ENCODE results near the gene FNDC11.
"Not testable (repeated sequence)": the region's sequence is repeated elsewhere in the genome, so short reads cannot be mapped to it uniquely, and the experiment has no call there.

Gene FNDC11, protein sequence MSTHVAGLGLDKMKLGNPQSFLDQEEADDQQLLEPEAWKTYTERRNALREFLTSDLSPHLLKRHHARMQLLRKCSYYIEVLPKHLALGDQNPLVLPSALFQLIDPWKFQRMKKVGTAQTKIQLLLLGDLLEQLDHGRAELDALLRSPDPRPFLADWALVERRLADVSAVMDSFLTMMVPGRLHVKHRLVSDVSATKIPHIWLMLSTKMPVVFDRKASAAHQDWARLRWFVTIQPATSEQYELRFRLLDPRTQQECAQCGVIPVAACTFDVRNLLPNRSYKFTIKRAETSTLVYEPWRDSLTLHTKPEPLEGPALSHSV

DNA sequence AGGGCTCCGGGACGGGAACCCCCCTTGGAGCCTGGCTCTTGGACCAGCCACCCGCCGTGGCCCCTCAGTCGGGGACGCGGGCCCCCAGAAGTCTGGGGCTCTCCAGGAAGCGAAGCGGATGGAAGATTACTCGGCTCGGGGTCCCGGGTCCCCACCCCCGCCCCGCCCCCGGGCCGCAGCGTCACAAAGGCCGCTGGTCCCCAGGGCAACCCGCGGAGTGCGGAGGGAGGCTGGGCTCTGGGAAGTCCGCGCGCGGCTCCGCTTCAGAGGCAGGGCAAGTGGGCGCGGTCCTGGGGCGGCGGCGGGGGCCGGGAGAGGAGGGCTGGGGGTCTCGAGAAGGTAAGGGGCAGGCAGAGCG, at the start of gene FNDC11:
Gene FNDC11, plus strand, starts transcription at position 227 of the 358 bp plus-strand sequence. CDS start 1,505 bp downstream, outside the sequence.
- no peak within 1 kb of the TSS for H3K27ac ChIP-seq
- no peak for DNase-seq (ENCODE audit: low read depth, low spot score)
- no peaks in the 10 kb centered on the region for H3K36me3 ChIP-seq (ENCODE audit: insufficient read depth, low read length)
- H3K9ac ChIP-seq (ENCODE audit: insufficient read length) = peak within 1 kb of the TSS; percentile 59
- peak within 1 kb of the TSS; percentile 88 for H3K4me3 ChIP-seq
- H3K9me3 ChIP-seq (ENCODE audit: low read depth, low read length) = no peaks in the 10 kb centered on the region
- no peak for TF ChIP-seq FOXP2 (optimal IDR thresholded peaks at IDR 0.05; ENCODE audit: control extremely low read depth, extremely low read length, insufficient read depth)

DNA sequence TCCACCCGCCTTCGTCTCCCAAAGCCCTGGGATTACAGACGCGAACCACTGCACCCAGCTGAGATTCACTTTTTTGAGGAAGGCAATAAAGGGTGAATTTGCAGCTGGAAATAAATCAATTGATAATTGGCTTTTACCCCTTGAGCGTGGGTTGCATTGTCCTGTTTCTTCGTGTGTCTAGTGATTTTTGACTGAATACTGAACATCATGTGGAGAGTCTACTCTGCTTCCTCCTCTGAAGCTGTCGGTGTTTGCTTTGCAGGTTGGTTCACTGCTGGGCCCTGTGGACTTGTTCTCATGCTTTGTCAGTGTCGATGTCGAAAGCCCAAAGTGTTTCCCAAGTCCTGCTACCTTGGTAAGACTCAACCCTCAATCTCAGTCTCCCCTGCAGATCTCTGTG, 49.3 kb upstream of the FNDC11 start:
- Histone ChIP-seq H3K9me3 (ENCODE audit: low read depth, low read length) (no peaks in the 10 kb centered on the region), H3K27ac (no peak overlapping the region), H3K4me3 (no peak overlapping the region), H3K36me3 (ENCODE audit: insufficient read depth, low read length) (no peaks in the 10 kb centered on the region), H3K9ac (ENCODE audit: insufficient read length) (no peak overlapping the region)
- DNase-seq (ENCODE audit: low read depth, low spot score) = no peak
- no peak for TF ChIP-seq FOXP2 (optimal IDR thresholded peaks at IDR 0.05; ENCODE audit: control extremely low read depth, extremely low read length, insufficient read depth)
- no peak for TF ChIP-seq EZH2 (IDR thresholded peaks at IDR 0.05)
- TF ChIP-seq POLR2AphosphoS5 (IDR thresholded peaks at IDR 0.05; ENCODE audit: borderline replicate concordance, low read depth, low read length) = no peak

GRCh38 chr20:63505281-63505680, 48.7 kb upstream of the FNDC11 start:
- Histone ChIP-seq H3K4me3 (no peak overlapping the region), H3K36me3 (ENCODE audit: insufficient read depth, low read length) (no peaks in the 10 kb centered on the region), H3K27ac (no peak overlapping the region), H3K9me3 (ENCODE audit: low read depth, low read length) (no peaks in the 10 kb centered on the region), H3K9ac (ENCODE audit: insufficient read length) (no peak overlapping the region)
- DNase-seq (ENCODE audit: low read depth, low spot score) = no peak
- TF ChIP-seq EZH2 (IDR thresholded peaks at IDR 0.05) = no peak
- TF ChIP-seq FOXP2 (optimal IDR thresholded peaks at IDR 0.05; ENCODE audit: control extremely low read depth, extremely low read length, insufficient read depth) = no peak
- TF ChIP-seq POLR2AphosphoS5 (IDR thresholded peaks at IDR 0.05; ENCODE audit: borderline replicate concordance, low read depth, low read length) = no peak

GRCh38 chr20:63505723-63506122, 48.2 kb upstream of the FNDC11 start:
- Histone ChIP-seq H3K9ac (ENCODE audit: insufficient read length) (no peak overlapping the region), H3K27ac (no peak overlapping the region), H3K36me3 (ENCODE audit: insufficient read depth, low read length) (no peaks in the 10 kb centered on the region), H3K9me3 (ENCODE audit: low read depth, low read length) (no peaks in the 10 kb centered on the region), H3K4me3 (no peak overlapping the region)
- TF ChIP-seq FOXP2 (optimal IDR thresholded peaks at IDR 0.05; ENCODE audit: control extremely low read depth, extremely low read length, insufficient read depth) (no peak), POLR2AphosphoS5 (IDR thresholded peaks at IDR 0.05; ENCODE audit: borderline replicate concordance, low read depth, low read length) (no peak), EZH2 (IDR thresholded peaks at IDR 0.05) (no peak)
- no peak for DNase-seq (ENCODE audit: low read depth, low spot score)

GRCh38 chr20:63507083-63507743, 46.7 kb upstream of the FNDC11 start:
- DNase-seq (ENCODE audit: low read depth, low spot score) = no peak
- H3K27ac ChIP-seq = no peak overlapping the region
- no peak overlapping the region for H3K9ac ChIP-seq (ENCODE audit: insufficient read length)
- TF ChIP-seq FOXP2 (optimal IDR thresholded peaks at IDR 0.05; ENCODE audit: control extremely low read depth, extremely low read length, insufficient read depth) (no peak), POLR2AphosphoS5 (IDR thresholded peaks at IDR 0.05; ENCODE audit: borderline replicate concordance, low read depth, low read length) (no peak), EZH2 (IDR thresholded peaks at IDR 0.05) (no peak)
- H3K9me3 ChIP-seq (ENCODE audit: low read depth, low read length) = no peaks in the 10 kb centered on the region
- H3K4me3 ChIP-seq = no peak overlapping the region
- H3K36me3 ChIP-seq (ENCODE audit: insufficient read depth, low read length) = no peaks in the 10 kb centered on the region

DNA sequence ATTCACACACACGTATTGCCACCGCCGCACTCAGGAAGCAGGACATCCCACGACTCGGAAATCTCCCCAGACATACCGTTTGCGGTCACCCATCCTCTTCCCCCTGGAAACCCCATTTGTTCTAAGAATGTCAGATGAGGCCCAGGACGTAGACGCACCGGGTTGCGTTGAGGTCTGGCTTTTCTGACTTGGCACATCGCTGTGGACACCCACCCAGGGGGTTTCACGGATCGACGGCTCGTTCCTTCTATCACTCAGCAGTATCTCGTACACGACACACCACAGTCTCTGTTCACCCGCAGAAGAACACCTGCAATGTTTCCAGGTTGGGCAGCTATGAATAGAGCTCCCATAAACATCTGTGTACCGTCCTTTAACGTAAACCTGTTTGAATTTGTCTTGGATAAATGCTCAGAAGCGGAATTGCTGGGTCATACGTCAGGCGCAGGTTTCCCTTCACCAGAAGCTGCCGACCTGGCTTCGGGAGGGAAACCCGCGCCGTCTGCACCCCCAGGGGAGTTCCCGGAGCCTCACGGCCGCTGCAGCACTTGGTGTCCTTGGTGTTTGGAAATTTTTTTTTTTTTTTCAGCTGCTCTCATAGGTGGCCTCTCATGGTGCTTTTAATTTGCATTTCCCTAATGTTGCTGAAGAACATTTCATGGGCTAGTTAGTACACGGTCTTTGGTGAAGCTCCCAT, 45.7 kb upstream of the FNDC11 start:
- Histone ChIP-seq H3K9me3 (ENCODE audit: low read depth, low read length) (no peaks in the 10 kb centered on the region), H3K9ac (ENCODE audit: insufficient read length) (no peak overlapping the region), H3K27ac (no peak overlapping the region), H3K36me3 (ENCODE audit: insufficient read depth, low read length) (no peaks in the 10 kb centered on the region), H3K4me3 (no peak overlapping the region)
- TF ChIP-seq POLR2AphosphoS5 (IDR thresholded peaks at IDR 0.05; ENCODE audit: borderline replicate concordance, low read depth, low read length) (no peak), EZH2 (IDR thresholded peaks at IDR 0.05) (no peak), FOXP2 (optimal IDR thresholded peaks at IDR 0.05; ENCODE audit: control extremely low read depth, extremely low read length, insufficient read depth) (no peak)
- DNase-seq (ENCODE audit: low read depth, low spot score) = no peak

DNA sequence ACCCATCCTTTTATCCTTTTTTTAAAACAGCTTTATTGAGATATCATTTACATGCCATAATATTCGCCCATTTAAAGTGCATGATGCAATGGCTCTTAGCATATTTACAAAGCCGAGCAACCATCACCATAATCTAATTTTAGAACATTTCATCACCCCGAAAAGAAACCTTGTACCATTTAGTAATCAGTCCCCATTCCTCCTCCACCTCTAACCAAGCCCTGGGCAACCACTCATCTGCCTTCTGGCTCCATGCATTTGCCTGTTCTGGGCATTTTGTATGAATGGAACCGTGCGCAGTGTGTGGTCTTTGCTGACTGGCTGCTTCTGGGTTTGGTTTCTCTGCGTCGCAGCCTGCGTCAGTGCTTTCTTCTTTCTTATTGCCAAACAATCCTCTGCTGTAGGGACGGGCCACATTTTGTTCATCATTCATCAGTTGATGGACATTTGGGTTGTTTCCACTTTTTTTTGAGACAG, 44.8 kb upstream of the FNDC11 start:
- Histone ChIP-seq H3K9me3 (ENCODE audit: low read depth, low read length) (no peaks in the 10 kb centered on the region), H3K4me3 (no peak overlapping the region), H3K9ac (ENCODE audit: insufficient read length) (no peak overlapping the region), H3K27ac (no peak overlapping the region), H3K36me3 (ENCODE audit: insufficient read depth, low read length) (no peaks in the 10 kb centered on the region)
- TF ChIP-seq EZH2 (IDR thresholded peaks at IDR 0.05) (no peak), FOXP2 (optimal IDR thresholded peaks at IDR 0.05; ENCODE audit: control extremely low read depth, extremely low read length, insufficient read depth) (no peak), POLR2AphosphoS5 (IDR thresholded peaks at IDR 0.05; ENCODE audit: borderline replicate concordance, low read depth, low read length) (no peak)
- DNase-seq (ENCODE audit: low read depth, low spot score) = no peak

DNA sequence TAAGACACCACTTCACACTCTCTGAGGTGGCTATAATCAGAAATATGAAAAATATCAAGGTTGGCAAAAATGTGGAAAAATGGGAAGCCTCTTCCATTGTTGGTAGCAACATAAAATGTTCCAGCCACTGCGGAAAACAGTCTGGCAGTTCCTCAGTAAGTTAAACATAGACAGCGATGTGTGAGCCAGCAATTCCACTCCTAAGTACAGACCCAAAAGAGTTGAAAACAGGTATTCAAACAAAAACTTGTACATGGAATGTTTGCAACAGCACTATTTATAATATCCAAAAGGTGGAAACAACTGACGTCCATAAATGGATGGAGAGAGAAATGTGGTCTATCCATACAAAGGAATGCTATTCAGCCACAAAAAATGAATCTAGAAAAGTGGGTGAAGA, 40.8 kb upstream of the FNDC11 start:
- no peak for DNase-seq (ENCODE audit: low read depth, low spot score)
- no peak for TF ChIP-seq EZH2 (IDR thresholded peaks at IDR 0.05)
- TF ChIP-seq FOXP2 (optimal IDR thresholded peaks at IDR 0.05; ENCODE audit: control extremely low read depth, extremely low read length, insufficient read depth) = no peak
- TF ChIP-seq POLR2AphosphoS5 (IDR thresholded peaks at IDR 0.05; ENCODE audit: borderline replicate concordance, low read depth, low read length) = no peak
- no peak overlapping the region for H3K27ac ChIP-seq
- no peaks in the 10 kb centered on the region for H3K36me3 ChIP-seq (ENCODE audit: insufficient read depth, low read length)
- no peak overlapping the region for H3K9ac ChIP-seq (ENCODE audit: insufficient read length)
- no peaks in the 10 kb centered on the region for H3K9me3 ChIP-seq (ENCODE audit: low read depth, low read length)
- no peak overlapping the region for H3K4me3 ChIP-seq

DNA sequence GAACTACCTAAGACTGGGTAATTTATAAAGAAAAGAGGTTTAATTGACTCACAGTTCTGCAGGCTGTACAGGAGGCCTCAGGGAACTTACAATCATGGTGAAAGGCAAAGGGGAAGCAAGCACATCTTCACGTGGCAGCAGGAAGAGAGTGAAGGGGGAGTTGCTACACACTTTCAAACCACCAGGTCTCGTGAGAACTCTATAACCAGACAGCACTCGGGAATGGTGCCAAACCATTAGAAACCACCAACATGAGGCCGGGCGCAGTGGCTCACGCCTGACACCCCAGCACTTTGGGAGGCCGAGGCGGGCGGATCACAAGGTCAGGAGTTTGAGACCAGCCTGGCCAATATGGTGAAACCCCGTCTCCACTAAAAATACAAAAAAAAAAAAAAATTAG, 39.4 kb upstream of the FNDC11 start:
- not testable (repeated sequence) for H3K9ac ChIP-seq (ENCODE audit: insufficient read length); H3K4me3 ChIP-seq; H3K27ac ChIP-seq; H3K36me3 ChIP-seq (ENCODE audit: insufficient read depth, low read length); H3K9me3 ChIP-seq (ENCODE audit: low read depth, low read length); DNase-seq (ENCODE audit: low read depth, low spot score)

Measured in SK-N-MC (cell line).